T47D (cell line): Measurements from ENCODE around the gene ARHGEF2.

Experiments used
- DNase-seq, 2 experiments: peaks; one replicate each; pipeline versions ENCODE4 v3.0.0 to v3.0.0-alpha.2; 2011 to 2012; ENCODE audit warnings: low read depth in 1 of 2, low spot score in 1 of 2
- JUND ChIP-seq: IDR thresholded peaks from 2 replicates; pipeline ENCODE4 v1.6.1; 2012; ENCODE audit warnings: low read depth
- in situ Hi-C: cut with HindIII; loops from 2 replicates; pipeline ENCODE4 v1.10.0; 2016; ENCODE audit warnings: low sequenced_read_pairs, low pct_unique_long_range_greater_than_20kb

The ARHGEF2 gene

GRCh38 chr1:155984341-155984740 lies 6.0 kb upstream of the ARHGEF2 start:
- TF ChIP-seq JUND, result no peak
- peak in 1 of 2 experiments; percentile 46 for DNase-seq
- in situ Hi-C loops, result no loop called here

DNA sequence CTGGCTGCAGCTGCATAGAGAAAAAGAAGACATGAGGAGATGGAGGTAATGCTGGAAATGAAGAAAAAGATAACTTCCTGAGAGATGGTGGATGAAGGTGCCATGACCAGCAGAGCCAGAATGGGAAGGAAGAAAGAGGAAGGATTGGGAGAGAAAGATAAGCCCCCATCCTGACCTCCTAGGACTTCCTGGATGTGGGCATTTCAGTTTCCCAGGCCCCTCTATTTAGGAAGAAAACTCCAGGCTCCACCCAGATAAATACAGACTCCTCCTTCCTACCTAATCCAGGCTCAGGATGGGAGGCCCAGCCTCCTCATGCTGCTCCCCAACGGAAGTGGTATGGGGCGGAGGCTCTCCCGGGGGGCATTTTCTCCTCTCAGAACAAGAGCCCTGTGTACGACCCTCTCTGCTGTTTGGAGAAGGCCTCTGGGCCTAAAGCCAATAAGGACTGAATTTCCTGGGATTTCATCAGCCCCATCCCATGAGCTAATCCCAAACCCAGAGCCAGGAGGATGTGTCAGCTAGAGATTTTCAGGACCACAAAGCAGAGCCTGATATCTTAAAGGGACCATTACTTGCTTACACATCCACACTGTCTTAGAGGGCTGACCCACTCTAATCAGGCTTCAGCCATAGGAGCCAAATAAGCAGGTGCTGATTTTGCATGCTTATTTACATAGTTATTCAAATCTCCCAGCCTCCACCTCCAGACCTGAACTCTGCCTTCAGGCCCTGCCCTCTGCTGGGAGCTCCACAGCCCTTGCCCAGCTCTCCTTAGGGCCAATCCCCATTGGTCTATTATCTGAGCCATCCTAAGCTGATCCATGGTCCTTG lies 5.1 kb upstream of the ARHGEF2 start:
- no peak for TF ChIP-seq JUND
- DNase-seq, result peak in 1 of 2 experiments; percentile 53
- in situ Hi-C loops, result no loop called here

- no peak for TF ChIP-seq JUND
- in situ Hi-C loops, result no loop called here
- DNase-seq, result no peak
These were observed 3.8 kb upstream of the ARHGEF2 start for GRCh38 chr1:155982106-155982505.

- peak in 1 of 2 experiments; percentile 48 for DNase-seq
- in situ Hi-C loops, result no loop called here
These were observed 3.1 kb upstream of the ARHGEF2 start for GRCh38 chr1:155981266-155982088.

GRCh38 chr1:155979597-155980343 lies 1.4 kb upstream of the ARHGEF2 start:
- peak in 1 of 2 experiments; percentile 69 for DNase-seq

More at GRCh38 chr1:155981266-155982088, 3.1 kb upstream of the ARHGEF2 start:
- no peak for TF ChIP-seq JUND

GRCh38 chr1:155978973-155979429 lies 654 bp upstream of the ARHGEF2 start:
- TF ChIP-seq JUND, result no peak
- in situ Hi-C loops, result no loop called here
- no peak for DNase-seq

More at GRCh38 chr1:155979597-155980343, 1.4 kb upstream of the ARHGEF2 start:
- no peak for TF ChIP-seq JUND
- in situ Hi-C loops, result no loop called here

DNA sequence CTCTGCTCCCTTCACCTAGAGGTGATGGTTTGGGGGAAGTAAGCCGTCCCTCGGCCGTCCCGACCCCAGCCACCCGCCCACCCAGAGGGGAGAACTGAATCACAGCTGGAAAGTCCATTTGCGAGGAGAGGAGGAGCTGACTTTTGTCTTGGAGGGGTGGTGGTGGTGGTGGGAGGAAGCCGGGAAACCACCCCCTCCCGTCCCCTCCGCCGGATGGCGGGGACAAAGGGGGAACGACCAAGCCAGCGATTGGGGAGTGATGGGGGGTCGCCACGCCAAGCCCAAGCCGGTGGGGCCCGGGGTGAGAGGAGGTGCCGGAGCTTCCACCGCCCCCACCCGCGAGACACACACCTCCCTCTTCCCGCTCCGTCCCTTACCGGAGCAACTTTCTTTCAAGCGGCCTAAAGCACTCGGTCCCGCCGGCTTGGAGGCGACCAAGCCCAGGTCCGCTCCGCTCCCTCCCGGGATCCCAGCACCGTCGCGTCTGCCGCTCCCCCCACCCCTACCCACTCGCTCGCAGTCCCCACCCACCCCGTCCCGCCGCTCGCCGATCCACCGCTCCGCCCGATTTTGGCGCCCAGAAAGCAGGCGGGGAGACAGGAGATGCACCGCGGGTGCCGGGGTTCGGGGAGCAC lies 540 bp downstream of the ARHGEF2 start:
- no peak for TF ChIP-seq JUND
- in situ Hi-C loops, result no loop called here
- DNase-seq, result peak in 1 of 2 experiments; percentile 48

DNA sequence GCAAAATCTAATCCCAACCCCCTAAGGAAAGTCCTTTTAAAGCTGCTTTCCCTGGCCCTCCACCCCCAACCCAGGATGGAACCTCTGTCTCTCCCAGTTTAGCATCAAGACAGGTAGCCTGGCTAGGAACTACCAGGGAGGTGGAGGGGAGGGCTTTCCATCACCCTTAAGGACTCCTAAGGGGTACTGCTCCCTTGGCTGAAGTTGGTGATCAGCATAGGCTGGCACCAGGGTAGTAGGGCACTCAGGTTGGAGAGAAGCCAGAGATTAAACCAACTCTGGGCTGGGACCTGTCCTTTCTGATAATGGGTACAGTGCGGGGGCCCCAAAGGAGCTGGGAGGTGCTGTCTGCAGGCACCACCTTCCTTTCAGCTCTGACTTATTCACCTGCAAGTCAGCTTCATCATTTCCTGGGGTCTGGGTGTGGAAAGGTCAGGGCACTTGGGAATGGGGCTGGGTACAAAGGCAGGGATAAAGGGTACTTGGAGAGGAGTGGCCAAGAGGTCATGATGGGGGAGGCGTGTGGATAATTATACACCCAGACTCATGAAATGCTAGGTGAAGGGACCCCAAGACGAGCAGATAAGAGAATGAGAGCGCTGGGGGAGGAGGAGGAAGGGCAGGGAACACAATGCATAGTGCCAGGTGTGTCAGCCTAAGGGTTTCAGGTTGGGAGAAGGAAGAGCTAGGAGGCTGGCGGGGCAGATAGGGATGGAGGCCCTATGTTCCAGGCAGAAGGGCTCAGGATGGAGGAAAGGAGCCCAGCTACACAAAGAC lies 1.2 kb downstream of the ARHGEF2 start:
- in situ Hi-C loops, result no loop called here
- no peak for TF ChIP-seq JUND
- DNase-seq, result no peak

- DNase-seq, result peak; percentile 74 to 84
- in situ Hi-C loops, result no loop called here
- TF ChIP-seq JUND, result no peak
These were observed 2.1 kb downstream of the ARHGEF2 start for GRCh38 chr1:155976062-155976912.

DNA sequence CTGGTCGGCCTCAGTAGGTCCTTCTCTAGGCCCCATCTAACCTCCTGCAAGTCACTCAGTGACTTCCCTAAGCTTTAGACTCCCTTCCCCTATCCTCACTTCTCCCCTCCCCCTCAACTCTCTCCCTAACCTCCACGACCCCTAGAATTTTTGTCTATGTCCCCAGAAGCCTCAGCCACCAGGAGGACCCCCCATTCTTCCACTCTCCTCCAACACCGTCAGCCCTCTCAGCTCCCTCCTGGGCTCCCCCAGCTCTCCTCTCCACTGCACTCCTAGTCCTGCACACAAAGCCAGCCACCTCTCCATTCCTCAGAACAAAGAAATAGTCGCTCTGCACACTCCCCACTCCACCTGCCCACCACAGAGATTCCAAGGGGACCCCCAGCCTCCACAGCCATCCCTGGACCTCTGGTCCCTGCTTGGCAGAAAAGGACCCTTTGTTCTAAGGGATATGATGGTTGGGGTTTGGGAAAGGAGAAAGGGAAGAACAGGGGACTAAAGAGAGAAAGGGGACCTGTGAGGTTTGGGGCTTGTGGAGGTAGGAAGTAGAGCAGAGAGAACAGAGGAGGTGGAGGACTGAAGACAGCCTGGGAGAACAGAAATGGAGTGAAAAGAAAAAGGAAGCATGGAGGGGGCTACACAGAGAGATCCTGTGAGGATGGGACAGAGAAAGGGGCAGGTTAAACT lies 2.8 kb downstream of the ARHGEF2 start:
- no peak for TF ChIP-seq JUND
- no peak for DNase-seq
- in situ Hi-C loops, result no loop called here
